Bronchial epithelial cell (primary cell): ENCODE measurements around the gene ECPAS. TPM values are rescaled to one million over a fixed set of nuclear protein-coding genes. Genes with fewer than 3 reads are reported as not detected.
"Not testable (repeated sequence)": the region's sequence is repeated elsewhere in the genome, so short reads cannot be mapped to it uniquely, and the experiment has no call there.

Source experiments
- DNase-seq: peaks from one replicate; pipeline ENCODE4 v3.0.0-alpha.2; 2010; ENCODE audit warnings: low read depth
- FAIRE-seq: peaks from 2 replicates; lab custom pipeline; 2011; peaks lifted over from hg19 to GRCh38; lab: Jason Lieb, UNC
- H3K27me3 ChIP-seq: 2 replicates; pipeline ENCODE4 v1.5.1; 2011; ENCODE audit warnings: low read length; ENCODE audit not compliant: control insufficient read depth, insufficient read depth
- H3K36me3 ChIP-seq: 2 replicates; pipeline ENCODE4 v1.5.1; 2011; ENCODE audit warnings: low read length; ENCODE audit not compliant: control insufficient read depth, insufficient read depth
- H3K4me3 ChIP-seq: 2 replicates; pipeline ENCODE4 v1.5.1; 2011; ENCODE audit warnings: mild to moderate bottlenecking, low read depth, low read length, control low read depth
- CTCF ChIP-seq: IDR thresholded peaks from 2 replicates; pipeline ENCODE4 v1.5.1; 2011; ENCODE audit warnings: mild to moderate bottlenecking, moderate library complexity, low read length, control low read depth, inconsistent platforms; ENCODE audit not compliant: insufficient read depth, severe bottlenecking
- total RNA-seq: library from RNA; depleted of rRNA; stranded (reverse); fragments of >200 nt; gene quantifications from 2 replicates; pipeline ENCODE4 v1.2.1, GENCODE V29; 2014

The ECPAS gene
- total RNA-seq, 1 donor from 2014 or later: 102 TPM

GRCh38 chr9:111407813-111408212, 76.4 kb downstream of the ECPAS start:
- DNase-seq (no peak), FAIRE-seq (no peak)
- H3K27me3 ChIP-seq: no peaks in the 10 kb centered on the region
- peaks cover 6% of the 10 kb centered on the region for H3K36me3 ChIP-seq
- TF ChIP-seq CTCF: no peak
- H3K4me3 ChIP-seq: no peak overlapping the region

DNA sequence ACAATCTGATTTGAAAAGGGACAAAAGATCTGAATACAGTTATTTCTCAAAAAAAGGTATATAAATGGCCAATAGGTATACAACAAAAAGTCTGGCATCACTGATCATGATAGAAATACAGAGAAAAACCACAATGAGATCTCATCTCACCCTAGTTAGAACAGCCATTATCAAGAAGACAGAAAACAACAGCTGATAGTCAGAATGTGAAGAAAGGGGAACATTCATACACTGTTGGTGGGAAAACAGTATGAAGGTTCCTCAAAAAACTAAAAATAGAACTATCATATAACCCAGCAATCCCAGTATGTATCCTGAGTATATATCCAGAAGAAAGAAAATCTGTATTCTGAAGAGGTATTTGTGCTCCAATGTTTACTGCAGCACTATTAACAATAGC, 78.5 kb downstream of the ECPAS start:
- no peaks in the 10 kb centered on the region for H3K27me3 ChIP-seq
- no peak overlapping the region for H3K4me3 ChIP-seq
- peaks cover 6% of the 10 kb centered on the region for H3K36me3 ChIP-seq
- TF ChIP-seq CTCF: no peak
- DNase-seq (no peak), FAIRE-seq (no peak)

DNA sequence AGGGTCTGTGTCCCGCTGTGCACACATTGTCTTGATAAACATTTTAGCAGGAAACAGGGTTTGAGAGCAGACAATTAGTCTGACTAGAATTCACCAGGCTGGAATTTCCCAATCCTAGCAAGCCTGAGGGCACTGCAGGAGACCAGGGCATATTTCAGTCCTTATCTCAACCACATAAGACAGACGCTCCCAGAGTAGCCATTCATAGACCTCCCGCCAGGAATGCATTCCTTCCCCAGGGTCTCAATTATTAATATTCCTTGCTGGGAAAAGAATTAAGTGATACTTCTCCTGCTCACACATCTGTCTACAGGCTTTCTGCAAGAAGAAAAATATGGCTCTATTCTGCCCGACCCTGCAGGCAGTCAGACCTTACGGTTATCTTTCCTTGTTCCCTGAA, 82.7 kb downstream of the ECPAS start:
- FAIRE-seq: peak; percentile 7
- H3K4me3 ChIP-seq, H3K27me3 ChIP-seq, H3K36me3 ChIP-seq, DNase-seq: not testable (repeated sequence)

GRCh38 chr9:111400564-111400898, 83.7 kb downstream of the ECPAS start:
- peaks cover 12% of the 10 kb centered on the region for H3K36me3 ChIP-seq
- DNase-seq: peak; percentile 70
- no peaks in the 10 kb centered on the region for H3K27me3 ChIP-seq
- FAIRE-seq: no peak
- no peak for TF ChIP-seq CTCF
- H3K4me3 ChIP-seq: no peak overlapping the region

DNA sequence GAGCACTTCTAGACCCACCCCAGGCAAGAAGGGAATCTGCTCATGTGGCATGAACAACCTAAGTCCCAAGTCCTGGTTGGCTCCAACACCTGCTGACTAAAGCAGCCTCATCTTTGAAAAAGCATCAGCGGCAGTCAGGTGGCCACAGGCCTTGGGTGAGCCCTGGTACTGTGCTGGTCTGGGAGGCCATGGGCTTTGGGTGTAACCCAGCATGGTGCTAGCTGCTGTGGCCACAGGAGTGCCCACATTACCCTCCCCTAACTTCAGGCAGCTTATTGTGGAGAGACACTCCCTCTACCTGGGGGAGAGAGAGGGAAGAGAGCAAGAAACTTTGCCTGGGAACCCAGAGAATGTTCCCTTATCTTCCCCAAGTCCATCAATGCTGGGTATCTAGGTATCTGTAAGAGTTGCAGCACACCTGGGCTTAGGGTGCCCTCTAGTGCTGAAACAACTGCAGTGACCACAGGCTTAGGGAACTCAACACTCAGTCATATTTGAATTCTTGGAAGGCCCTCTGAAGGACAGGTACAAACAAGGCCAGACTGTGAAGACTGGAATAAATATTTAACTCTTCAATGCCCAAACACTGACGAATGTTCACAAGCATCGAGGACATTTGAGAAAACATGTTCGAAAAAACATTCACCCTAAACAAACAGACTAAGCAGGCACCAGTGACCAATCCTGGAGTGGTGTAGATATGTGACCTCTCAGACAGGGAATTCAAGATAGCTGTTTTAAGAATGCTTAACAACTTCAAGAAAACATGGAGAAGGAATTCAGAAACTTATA, 84.2 kb downstream of the ECPAS start:
- no peaks in the 10 kb centered on the region for H3K27me3 ChIP-seq
- no peak overlapping the region for H3K4me3 ChIP-seq
- peak; percentile 77 for TF ChIP-seq CTCF
- FAIRE-seq: no peak
- peaks cover 14% of the 10 kb centered on the region for H3K36me3 ChIP-seq
- DNase-seq: peak; percentile 84

DNA sequence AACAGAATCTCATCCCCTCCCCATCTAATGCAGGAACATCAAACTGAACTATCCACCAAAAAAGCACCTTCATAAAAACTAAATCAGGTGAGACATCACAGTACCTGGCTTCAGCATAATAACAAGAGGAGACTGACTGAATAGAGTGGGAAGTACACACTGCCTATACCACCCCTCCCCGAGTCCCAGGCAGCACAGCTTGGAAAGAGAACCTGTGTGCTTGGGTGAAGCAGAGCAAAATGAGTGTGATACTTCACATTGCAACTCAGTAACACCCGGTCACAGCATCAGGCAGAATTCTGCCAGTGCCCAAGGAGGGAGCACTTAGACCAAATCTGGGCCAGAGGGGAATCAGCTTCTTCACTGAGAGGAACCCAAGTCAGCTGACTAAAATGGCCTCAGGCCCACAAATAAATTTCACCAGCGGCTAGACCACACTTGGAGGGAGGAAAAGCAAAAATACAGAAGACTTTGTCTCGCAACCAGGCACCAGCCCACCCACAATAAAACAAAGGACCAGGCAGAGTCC, 84.9 kb downstream of the ECPAS start:
- FAIRE-seq: no peak
- Histone ChIP-seq H3K36me3 (peaks cover 14% of the 10 kb centered on the region), H3K27me3 (no peaks in the 10 kb centered on the region), H3K4me3 (no peak overlapping the region)
- no peak for TF ChIP-seq CTCF
- DNase-seq: no peak
